ENCODE results near the gene ACOT11.
"Not testable (repeated sequence)": the region's sequence is repeated elsewhere in the genome, so short reads cannot be mapped to it uniquely, and the experiment has no call there.

Gene ACOT11
- 0.46 to 2.1 (median 1.6) reads per million in 3 experiments for total RNA-seq

DNA sequence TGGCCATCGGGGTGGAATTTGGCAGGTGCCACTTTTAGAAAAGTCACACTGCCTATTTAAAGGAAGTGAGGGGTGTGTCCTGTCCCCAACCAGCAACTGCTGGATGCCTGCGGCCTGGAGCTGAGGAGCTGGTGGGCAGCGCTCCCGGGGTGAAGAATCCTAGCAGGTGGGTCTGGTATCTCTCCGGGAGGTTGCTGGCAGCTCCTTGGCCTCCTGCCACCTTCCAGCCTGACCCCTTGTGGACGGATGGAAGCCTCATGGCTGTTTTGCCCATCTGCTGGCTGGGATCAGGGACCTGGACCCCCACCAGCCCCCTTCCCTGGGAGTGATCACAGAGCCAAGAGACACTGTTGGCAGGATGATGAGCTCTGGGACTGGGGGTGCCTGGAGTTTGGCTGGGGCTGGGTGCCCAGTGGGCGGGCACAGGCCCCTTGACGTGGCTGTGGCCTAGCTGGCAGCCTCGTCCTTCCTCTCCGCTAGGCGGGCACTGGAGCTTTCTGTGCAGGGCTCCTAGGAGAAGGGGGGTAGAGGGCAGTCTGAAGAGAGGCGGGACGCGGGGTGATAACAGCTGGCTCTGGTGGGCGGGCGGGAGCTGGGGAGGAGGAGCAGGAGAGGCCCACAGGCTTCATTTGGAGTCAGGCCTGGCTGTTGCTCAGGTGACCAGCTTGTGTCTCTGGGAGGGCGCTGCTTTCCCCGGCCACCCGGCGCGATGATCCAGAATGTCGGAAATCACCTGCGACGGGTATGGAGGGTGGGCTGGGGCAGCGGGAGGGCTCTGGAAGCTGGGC, at the start of gene ACOT11:
ACOT11 (plus strand) TSS at position 628 of the 788 bp plus-strand sequence; CDS start at position 710, 82 bp downstream.
- no peak for DNase-seq

GRCh38 chr1:54498383-54499096, 49.5 kb upstream of the ACOT11 start:
- no peak for DNase-seq

DNA sequence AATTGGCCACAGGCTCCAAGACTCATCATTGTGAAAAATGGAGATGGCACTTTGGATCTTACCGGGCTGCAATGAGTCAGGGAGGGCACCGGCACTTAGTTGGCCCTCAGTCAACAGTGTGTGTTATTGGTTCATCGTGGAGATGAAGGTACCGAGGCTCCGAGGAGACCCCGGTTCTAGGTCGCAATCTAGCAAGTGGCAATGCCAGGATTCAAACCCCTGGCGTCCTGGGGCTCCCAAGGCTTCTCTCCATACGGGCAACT, 49.0 kb upstream of the ACOT11 start:
- no peak for DNase-seq

- no peak for DNase-seq
These were observed 48.5 kb upstream of the ACOT11 start for GRCh38 chr1:54499360-54500106.

DNA sequence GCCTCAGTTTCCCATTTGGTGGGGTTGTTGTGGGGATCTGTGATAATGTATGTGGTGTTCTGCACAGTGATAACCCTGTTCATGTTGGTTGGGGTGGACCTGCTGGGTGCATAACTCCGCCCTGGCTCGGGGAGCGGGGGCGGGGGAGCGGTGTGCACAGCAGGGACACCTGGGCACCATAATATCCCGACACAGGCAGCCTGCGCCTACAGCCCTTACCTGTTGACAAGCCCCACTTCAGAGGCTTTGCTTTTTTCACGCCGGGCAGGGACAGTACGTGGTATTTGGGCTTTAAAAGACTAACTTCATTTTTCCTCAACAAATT, 48.0 kb upstream of the ACOT11 start:
- no peak for DNase-seq

- no peak for DNase-seq
These were observed 46.2 kb upstream of the ACOT11 start for GRCh38 chr1:54501849-54502248.

GRCh38 chr1:54502342-54502741, 45.7 kb upstream of the ACOT11 start:
- no peak for DNase-seq

GRCh38 chr1:54506594-54506993, 41.4 kb upstream of the ACOT11 start:
- no peak for DNase-seq

- no peak for DNase-seq
These were observed 40.8 kb upstream of the ACOT11 start for GRCh38 chr1:54507033-54507870.

GRCh38 chr1:54510715-54511270, 37.2 kb upstream of the ACOT11 start:
- no peak for DNase-seq

GRCh38 chr1:54513921-54514580, 34.0 kb upstream of the ACOT11 start:
- DNase-seq = not testable (repeated sequence)

DNA sequence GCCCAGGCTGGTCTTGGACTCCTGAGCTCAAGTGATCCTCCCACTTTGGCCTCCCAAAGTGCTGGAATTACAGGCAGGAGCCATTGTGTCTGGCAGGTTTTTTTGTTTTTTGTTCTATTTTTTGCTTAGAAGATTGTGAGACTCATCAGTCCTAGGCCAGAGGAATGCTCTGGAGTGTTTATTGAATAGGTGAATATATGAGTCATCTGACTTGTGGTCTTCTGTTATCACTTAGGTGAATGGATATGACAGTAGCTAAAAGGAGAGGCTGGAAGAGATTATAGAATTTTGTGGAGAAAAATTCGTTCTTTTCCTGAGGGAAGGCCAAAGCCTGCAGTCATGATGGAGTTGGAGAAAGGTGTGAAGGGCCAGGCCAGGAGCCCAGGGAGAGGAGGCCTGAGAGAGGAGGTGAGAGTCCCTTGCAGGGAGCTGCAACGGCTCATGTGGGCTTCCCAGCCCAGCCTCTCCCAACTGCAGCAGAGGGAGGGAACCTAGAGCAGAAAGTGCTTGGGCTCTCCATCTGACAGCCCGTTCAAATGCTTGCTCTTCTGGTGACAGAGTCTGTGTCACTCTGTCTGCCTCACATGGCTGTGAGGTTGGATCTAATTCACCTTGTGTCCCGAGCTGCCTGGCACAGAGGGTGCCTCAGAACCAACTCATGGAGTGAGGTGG, 31.6 kb upstream of the ACOT11 start:
- DNase-seq = no peak

- no peak for DNase-seq
These were observed 30.5 kb upstream of the ACOT11 start for GRCh38 chr1:54517496-54517895.

GRCh38 chr1:54518489-54518888, 29.5 kb upstream of the ACOT11 start:
- DNase-seq = no peak

- DNase-seq = no peak
These were observed 28.3 kb upstream of the ACOT11 start for GRCh38 chr1:54519709-54520108.

DNA sequence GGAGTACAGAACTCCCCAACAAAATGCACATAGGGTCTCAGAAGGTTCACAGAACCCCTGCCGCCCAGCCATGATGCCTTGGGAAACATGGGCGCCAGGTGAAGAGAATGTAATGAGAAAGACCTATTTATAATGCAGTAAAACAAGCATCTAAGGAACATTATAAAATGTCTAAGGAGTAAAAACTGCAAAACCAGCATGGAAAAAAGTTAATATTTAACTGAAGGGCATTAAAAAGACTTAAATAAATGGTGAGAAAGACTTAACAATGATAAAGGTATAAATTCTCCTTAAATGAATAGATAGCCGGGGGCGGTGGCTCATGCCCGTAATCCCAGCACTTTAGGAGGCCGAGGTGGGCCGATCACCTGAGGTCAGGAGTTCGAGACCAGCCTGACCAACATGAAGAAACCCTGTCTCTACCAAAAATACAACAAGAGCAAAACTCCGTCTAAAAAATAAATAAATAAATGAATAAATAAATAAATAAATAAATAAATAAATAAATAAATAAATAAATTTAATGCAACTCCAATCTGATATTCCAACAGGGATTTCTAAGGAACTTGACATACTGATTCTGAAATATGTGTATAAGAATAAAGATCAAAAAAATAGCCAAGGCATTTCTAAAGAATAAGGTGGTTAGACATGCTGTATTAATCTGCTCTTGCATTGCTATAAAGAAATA, 27.3 kb upstream of the ACOT11 start:
- no peak for DNase-seq

- not testable (repeated sequence) for DNase-seq
These were observed 21.5 kb upstream of the ACOT11 start for GRCh38 chr1:54526565-54526964.

DNA sequence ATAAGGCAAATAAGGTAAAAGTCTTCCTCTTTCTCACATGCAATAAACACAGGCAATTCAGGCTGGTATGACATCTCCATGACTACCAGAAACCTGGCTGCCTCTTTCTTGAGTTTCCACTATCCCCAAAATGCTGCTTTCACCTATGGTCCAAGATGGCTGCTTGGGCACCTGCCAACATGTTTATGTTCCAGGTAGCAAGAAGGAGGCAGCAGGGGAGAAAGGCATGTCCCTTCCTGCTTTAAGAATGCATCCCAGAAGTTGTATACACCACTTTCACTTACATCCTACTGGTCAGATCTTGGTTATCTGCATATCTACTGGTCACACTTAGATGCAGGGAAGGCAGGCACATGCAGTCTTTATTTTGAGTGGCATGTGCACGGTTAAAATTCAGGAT, 19.4 kb upstream of the ACOT11 start:
- DNase-seq = no peak

DNA sequence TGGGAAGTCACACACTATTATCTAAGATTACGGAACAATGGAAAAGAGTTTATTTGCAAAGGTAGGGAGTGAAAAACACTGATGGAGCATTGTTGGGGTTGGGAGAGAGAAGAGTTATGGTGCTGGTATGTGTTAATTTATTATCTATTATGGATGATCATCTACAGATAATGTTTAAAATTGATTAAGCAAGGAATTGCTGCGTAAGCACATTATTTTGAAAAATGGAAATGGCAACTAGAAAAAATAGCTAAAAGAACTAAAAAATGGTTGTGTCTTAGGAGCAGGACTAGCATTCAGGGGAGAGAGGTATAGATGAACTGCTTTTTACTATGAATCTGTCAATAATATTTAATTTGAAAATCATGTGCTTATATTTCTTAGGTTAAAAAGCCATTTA, 16.0 kb upstream of the ACOT11 start:
- DNase-seq = no peak

DNA sequence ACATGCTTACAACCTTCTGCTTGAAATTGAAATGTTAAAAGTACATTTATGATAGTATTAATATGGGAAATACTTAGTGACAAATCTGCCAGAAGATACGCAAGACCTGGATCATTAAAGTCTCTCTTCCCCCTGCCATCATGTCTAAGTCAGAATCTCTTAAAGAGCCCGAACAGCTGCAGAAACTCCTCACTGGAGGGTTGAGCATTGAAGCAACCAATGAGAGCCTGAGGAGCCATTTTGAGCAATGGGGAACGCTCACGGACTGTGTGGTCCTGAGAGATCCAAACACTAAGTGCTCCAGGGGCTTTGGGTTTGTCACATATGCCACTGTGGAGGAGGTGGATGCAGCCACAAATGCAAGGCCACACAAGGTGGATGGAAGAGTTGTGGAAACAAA, 11.4 kb upstream of the ACOT11 start:
- DNase-seq = not testable (repeated sequence)

DNA sequence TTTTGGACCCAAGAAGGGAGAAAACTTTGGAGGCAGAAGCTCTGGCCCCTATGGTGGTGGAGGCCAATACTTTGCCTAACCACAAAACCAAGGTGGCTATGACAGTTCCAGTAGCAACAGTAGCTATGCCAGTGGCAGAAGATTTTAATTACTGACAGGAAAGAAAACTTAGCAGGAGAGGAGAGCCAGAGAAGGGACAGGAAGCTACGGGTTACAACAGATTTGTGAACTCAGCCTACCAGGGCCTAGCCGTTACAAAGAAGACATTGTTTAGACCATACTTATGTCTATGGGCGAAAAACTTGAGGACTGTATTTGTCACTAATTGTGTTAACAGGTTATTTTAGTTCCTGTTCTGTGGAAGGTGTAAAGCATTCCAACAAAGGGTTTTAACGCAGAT, 10.4 kb upstream of the ACOT11 start:
- no peak for DNase-seq

Data from central memory CD4-positive, alpha-beta T cell (primary cell).